Stromal cell of bone marrow (primary cell): ENCODE data around the gene KRTAP24-1.
A peak's percentile ranks its signal among the peaks of the same experiment; 100 is the strongest.

Experiments used
- DNase-seq: peaks from one replicate; pipeline ENCODE4 v3.0.0-alpha.2; 2012; ENCODE audit warnings: low read depth

KRTAP24-1 gene

GRCh38 chr21:30234050-30234449 lies 48.7 kb downstream of the KRTAP24-1 start:
- DNase-seq, result no peak

- DNase-seq, result peak; percentile 14
These were observed 49.3 kb downstream of the KRTAP24-1 start for GRCh38 chr21:30233228-30234020.

- no peak for DNase-seq
These were observed 50.7 kb downstream of the KRTAP24-1 start for GRCh38 chr21:30232011-30232410.
